SU-DHL-6 (cell line): ENCODE results near the gene RANBP17.
"Not testable (repeated sequence)": the region's sequence is repeated elsewhere in the genome, so short reads cannot be mapped to it uniquely, and the experiment has no call there.

Experiments used
- H2AFZ ChIP-seq: fragments of 200-600 bp; sonication (generic); 2 replicates; pipeline ENCODE4 v1.6.1; 2014; ENCODE audit warnings: low read depth, mild to moderate bottlenecking, moderate library complexity, mixed read lengths, antibody characterized with exemption, low read length; ENCODE audit not compliant: severe bottlenecking
- H3F3A ChIP-seq: fragments of 200-600 bp; shearing (Covaris generic); 2 replicates; pipeline ENCODE4 v1.6.0; 2016; ENCODE audit warnings: antibody characterized with exemption, mild to moderate bottlenecking; ENCODE audit not compliant: insufficient read depth
- H3K27ac ChIP-seq: fragments of 200-600 bp; sonication (generic); 2 replicates; pipeline ENCODE4 v1.5.1; 2016; ENCODE audit warnings: low read depth, mild to moderate bottlenecking, low read length, moderate library complexity, mixed read lengths
- H3K27me3 ChIP-seq: fragments of 200-600 bp; sonication (generic), shearing (Covaris generic); 2 replicates; pipeline ENCODE4 v1.6.0; 2014; ENCODE audit warnings: mild to moderate bottlenecking, low read length
- H3K36me3 ChIP-seq: fragments of 200-600 bp; sonication (generic); 2 replicates; pipeline ENCODE4 v1.6.1; 2014; ENCODE audit warnings: mild to moderate bottlenecking, low read length, mixed read lengths
- H3K4me2 ChIP-seq: fragments of 300-600, 200-600 bp; shearing (Covaris generic), sonication (generic); 2 replicates; pipeline ENCODE4 v1.6.0; 2014; ENCODE audit warnings: low read length, low read depth, mild to moderate bottlenecking; ENCODE audit not compliant: poor library complexity, severe bottlenecking
- H3K4me3 ChIP-seq: fragments of 200-600 bp; sonication (generic); 2 replicates; pipeline ENCODE4 v1.5.1; 2014; ENCODE audit warnings: antibody characterized with exemption, low read length, mild to moderate bottlenecking, mixed read lengths; ENCODE audit not compliant: insufficient read depth, poor library complexity, severe bottlenecking
- H3K79me2 ChIP-seq: fragments of 200-600 bp; sonication (generic); 2 replicates; pipeline ENCODE4 v1.6.1; 2014; ENCODE audit warnings: mild to moderate bottlenecking, low read length, moderate library complexity; ENCODE audit not compliant: insufficient read depth
- H3K9ac ChIP-seq: fragments of 200-600 bp; sonication (generic); 2 replicates; pipeline ENCODE4 v1.7.0; 2014; ENCODE audit warnings: mild to moderate bottlenecking, low read length
- H3K9me2 ChIP-seq: fragments of 200-600 bp; sonication (generic); replicated peaks from 2 replicates; pipeline ENCODE4 v1.6.1; 2014; ENCODE audit warnings: low read length; ENCODE audit not compliant: insufficient read depth
- H3K9me3 ChIP-seq: fragments of 200-600 bp; sonication (generic); 2 replicates; pipeline ENCODE4 v1.6.1; 2014; ENCODE audit warnings: low read length, mixed read lengths; ENCODE audit not compliant: insufficient read depth
- H4K20me1 ChIP-seq: fragments of 200-600 bp; sonication (generic); 2 replicates; pipeline ENCODE4 v1.6.1; 2014; ENCODE audit warnings: low read depth, mild to moderate bottlenecking, antibody characterized with exemption, low read length, moderate library complexity, mixed read lengths
- CTCF ChIP-seq: fragments of 200-600 bp; sonication (generic); IDR thresholded peaks from one replicate; pipeline ENCODE4 v1.5.1; 2017; ENCODE audit warnings: antibody characterized with exemption, mild to moderate bottlenecking, low read length, moderate library complexity; ENCODE audit not compliant: insufficient read depth, poor library complexity, severe bottlenecking
- EZH2phosphoT487 ChIP-seq: fragments of 200-600 bp; sonication (generic), shearing (Covaris generic); conservative IDR thresholded peaks from 2 replicates; pipeline ENCODE4 v1.6.1; 2018; ENCODE audit warnings: mild to moderate bottlenecking, antibody characterized with exemption, low read length, moderate library complexity, mixed read lengths

Gene RANBP17

GRCh38 chr5:170913573-170913972 is 51.8 kb downstream of the RANBP17 start:
- no peaks in the 10 kb centered on the region for H3K9me2 ChIP-seq
- no peak overlapping the region for H3K9ac ChIP-seq
- H2AFZ ChIP-seq = no peak overlapping the region
- H3K79me2 ChIP-seq = no peaks in the 10 kb centered on the region
- no peak overlapping the region for H3K4me3 ChIP-seq
- no peaks in the 10 kb centered on the region for H4K20me1 ChIP-seq
- H3F3A ChIP-seq = no peaks in the 10 kb centered on the region
- no peak for TF ChIP-seq CTCF
- no peak for TF ChIP-seq EZH2phosphoT487
- H3K4me2 ChIP-seq = no peak overlapping the region
- H3K36me3 ChIP-seq = no peaks in the 10 kb centered on the region
- no peaks in the 10 kb centered on the region for H3K9me3 ChIP-seq
- H3K27ac ChIP-seq = no peak overlapping the region
- H3K27me3 ChIP-seq = no peaks in the 10 kb centered on the region

- Histone ChIP-seq H3K36me3 (no peaks in the 10 kb centered on the region), H3K27ac (no peak overlapping the region), H3K27me3 (no peaks in the 10 kb centered on the region), H2AFZ (no peak overlapping the region), H3K9me3 (no peaks in the 10 kb centered on the region), H3K4me3 (no peak overlapping the region), H3K9me2 (no peaks in the 10 kb centered on the region), H3K79me2 (no peaks in the 10 kb centered on the region), H3K4me2 (no peak overlapping the region), H3K9ac (no peak overlapping the region), H3F3A (no peaks in the 10 kb centered on the region), H4K20me1 (no peaks in the 10 kb centered on the region)
- no peak for TF ChIP-seq EZH2phosphoT487
- TF ChIP-seq CTCF = no peak
Observed at GRCh38 chr5:170917113-170917512, 55.3 kb downstream of the RANBP17 start.

GRCh38 chr5:170920196-170920595 is 58.4 kb downstream of the RANBP17 start:
- no peaks in the 10 kb centered on the region for H3K9me2 ChIP-seq
- H3F3A ChIP-seq = no peaks in the 10 kb centered on the region
- TF ChIP-seq EZH2phosphoT487 (no peak), CTCF (no peak)
- H3K36me3 ChIP-seq = no peaks in the 10 kb centered on the region
- H3K79me2 ChIP-seq = no peaks in the 10 kb centered on the region
- no peak overlapping the region for H2AFZ ChIP-seq
- H3K9me3 ChIP-seq = no peaks in the 10 kb centered on the region
- H3K27me3 ChIP-seq = no peaks in the 10 kb centered on the region
- H3K4me3 ChIP-seq = no peak overlapping the region
- H3K9ac ChIP-seq = no peak overlapping the region
- no peak overlapping the region for H3K4me2 ChIP-seq
- no peak overlapping the region for H3K27ac ChIP-seq
- no peaks in the 10 kb centered on the region for H4K20me1 ChIP-seq

GRCh38 chr5:170922331-170922730 is 60.5 kb downstream of the RANBP17 start:
- not testable (repeated sequence) for H3K4me3 ChIP-seq, H3K9me2 ChIP-seq, H3K27ac ChIP-seq, H4K20me1 ChIP-seq, H3K9me3 ChIP-seq, H3K79me2 ChIP-seq, H2AFZ ChIP-seq, H3K36me3 ChIP-seq, H3F3A ChIP-seq, H3K4me2 ChIP-seq, H3K27me3 ChIP-seq, H3K9ac ChIP-seq
